WERI-Rb-1 (cell line): ENCODE measurements around the gene MEX3B.
"Not testable (repeated sequence)": the region's sequence is repeated elsewhere in the genome, so short reads cannot be mapped to it uniquely, and the experiment has no call there.

Experiments
- DNase-seq: peaks from one replicate; pipeline ENCODE4 v3.0.0-alpha.2; 2020
- H3K27ac ChIP-seq: fragments of 250-450 bp; sonication (Bioruptor Pico); 2 replicates; pipeline ENCODE4 v1.5.1; 2020; ENCODE audit warnings: mild to moderate bottlenecking, moderate library complexity
- H3K27me3 ChIP-seq: fragments of 250-450 bp; sonication (Bioruptor Pico); 2 replicates; pipeline ENCODE4 v1.5.1; 2021; ENCODE audit warnings: mild to moderate bottlenecking, low read depth, moderate library complexity; ENCODE audit not compliant: insufficient read depth, severe bottlenecking
- H3K36me3 ChIP-seq: fragments of 250-450 bp; sonication (Bioruptor Pico); 2 replicates; pipeline ENCODE4 v1.5.1; 2020; ENCODE audit warnings: mild to moderate bottlenecking, moderate library complexity
- H3K4me3 ChIP-seq: 2 replicates; pipeline ENCODE4 v1.5.1; 2011; ENCODE audit warnings: low read depth, mild to moderate bottlenecking, control low read depth, low read length
- H3K9me3 ChIP-seq: fragments of 250-450 bp; sonication (Bioruptor Pico); 2 replicates; pipeline ENCODE4 v1.5.1; 2021; ENCODE audit warnings: mild to moderate bottlenecking, moderate library complexity; ENCODE audit not compliant: severe bottlenecking
- TF ChIP-seq, protein P1 (sequence below): IDR thresholded peaks from 2 replicates; pipeline ENCODE4 v1.5.1; 2011; ENCODE audit warnings: low read depth, mild to moderate bottlenecking, control low read depth, inconsistent platforms, low read length

Gene MEX3B

GRCh38 chr15:82017656-82018055 lies 28.2 kb downstream of the MEX3B start:
- Histone ChIP-seq H3K27ac (no peak overlapping the region), H3K9me3 (no peaks in the 10 kb centered on the region), H3K27me3 (no peaks in the 10 kb centered on the region), H3K36me3 (no peaks in the 10 kb centered on the region), H3K4me3 (no peak overlapping the region)
- TF ChIP-seq, protein P1, sequence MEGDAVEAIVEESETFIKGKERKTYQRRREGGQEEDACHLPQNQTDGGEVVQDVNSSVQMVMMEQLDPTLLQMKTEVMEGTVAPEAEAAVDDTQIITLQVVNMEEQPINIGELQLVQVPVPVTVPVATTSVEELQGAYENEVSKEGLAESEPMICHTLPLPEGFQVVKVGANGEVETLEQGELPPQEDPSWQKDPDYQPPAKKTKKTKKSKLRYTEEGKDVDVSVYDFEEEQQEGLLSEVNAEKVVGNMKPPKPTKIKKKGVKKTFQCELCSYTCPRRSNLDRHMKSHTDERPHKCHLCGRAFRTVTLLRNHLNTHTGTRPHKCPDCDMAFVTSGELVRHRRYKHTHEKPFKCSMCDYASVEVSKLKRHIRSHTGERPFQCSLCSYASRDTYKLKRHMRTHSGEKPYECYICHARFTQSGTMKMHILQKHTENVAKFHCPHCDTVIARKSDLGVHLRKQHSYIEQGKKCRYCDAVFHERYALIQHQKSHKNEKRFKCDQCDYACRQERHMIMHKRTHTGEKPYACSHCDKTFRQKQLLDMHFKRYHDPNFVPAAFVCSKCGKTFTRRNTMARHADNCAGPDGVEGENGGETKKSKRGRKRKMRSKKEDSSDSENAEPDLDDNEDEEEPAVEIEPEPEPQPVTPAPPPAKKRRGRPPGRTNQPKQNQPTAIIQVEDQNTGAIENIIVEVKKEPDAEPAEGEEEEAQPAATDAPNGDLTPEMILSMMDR: no peak
- DNase-seq: no peak

DNA sequence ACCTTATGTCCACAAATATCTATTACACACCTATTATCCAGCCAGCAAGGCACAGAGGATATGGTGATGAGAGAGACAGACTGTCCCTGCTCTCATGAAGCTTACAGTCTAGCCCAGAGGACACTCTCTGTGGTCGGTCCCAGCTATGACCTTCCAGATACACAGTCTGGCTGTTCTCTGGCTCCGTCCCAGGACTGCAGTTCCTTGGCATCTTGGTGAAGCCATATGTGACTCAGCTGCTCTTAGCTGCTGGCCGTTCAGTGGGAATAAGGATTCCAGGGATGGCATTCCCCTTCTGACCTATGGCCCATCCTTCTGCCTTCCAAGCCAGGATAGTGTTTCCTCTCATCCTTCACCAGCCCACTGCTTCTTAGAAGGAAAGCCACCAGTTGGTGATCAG lies 30.8 kb downstream of the MEX3B start:
- TF ChIP-seq, protein P1: no peak
- H3K27me3 ChIP-seq: no peaks in the 10 kb centered on the region
- no peak overlapping the region for H3K4me3 ChIP-seq
- no peaks in the 10 kb centered on the region for H3K36me3 ChIP-seq
- DNase-seq: no peak
- H3K27ac ChIP-seq: no peak overlapping the region
- H3K9me3 ChIP-seq: peaks cover 6% of the 10 kb centered on the region

DNA sequence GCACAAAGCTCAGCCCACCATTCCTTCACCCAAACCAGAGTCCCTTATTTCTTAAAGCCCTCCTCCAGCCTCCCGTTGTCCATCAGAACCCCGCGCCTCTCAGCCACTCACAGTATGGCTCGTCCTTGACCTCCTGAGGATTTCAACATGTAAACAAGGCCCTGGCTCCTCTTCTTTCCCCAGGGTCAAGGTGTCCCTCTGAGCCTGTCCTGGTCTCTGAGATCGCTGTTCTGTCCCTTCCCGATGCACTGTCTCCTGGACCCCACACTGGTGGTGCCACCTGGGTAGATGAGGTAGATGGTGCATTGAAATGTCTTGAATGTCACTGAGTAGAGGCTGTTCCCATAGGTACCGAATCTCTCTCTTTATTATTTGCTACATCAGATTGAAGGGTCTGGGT lies 32.9 kb downstream of the MEX3B start:
- no peak for DNase-seq
- no peak overlapping the region for H3K27ac ChIP-seq
- no peaks in the 10 kb centered on the region for H3K27me3 ChIP-seq
- peaks cover 6% of the 10 kb centered on the region for H3K9me3 ChIP-seq
- TF ChIP-seq, protein P1: no peak
- H3K4me3 ChIP-seq: no peak overlapping the region
- no peaks in the 10 kb centered on the region for H3K36me3 ChIP-seq

- Histone ChIP-seq H3K27ac (no peak overlapping the region), H3K4me3 (no peak overlapping the region), H3K9me3 (no peaks in the 10 kb centered on the region), H3K36me3 (no peaks in the 10 kb centered on the region), H3K27me3 (no peaks in the 10 kb centered on the region)
- TF ChIP-seq, protein P1: no peak
- DNase-seq: no peak
These were observed 40.6 kb downstream of the MEX3B start for GRCh38 chr15:82005239-82005638.

DNA sequence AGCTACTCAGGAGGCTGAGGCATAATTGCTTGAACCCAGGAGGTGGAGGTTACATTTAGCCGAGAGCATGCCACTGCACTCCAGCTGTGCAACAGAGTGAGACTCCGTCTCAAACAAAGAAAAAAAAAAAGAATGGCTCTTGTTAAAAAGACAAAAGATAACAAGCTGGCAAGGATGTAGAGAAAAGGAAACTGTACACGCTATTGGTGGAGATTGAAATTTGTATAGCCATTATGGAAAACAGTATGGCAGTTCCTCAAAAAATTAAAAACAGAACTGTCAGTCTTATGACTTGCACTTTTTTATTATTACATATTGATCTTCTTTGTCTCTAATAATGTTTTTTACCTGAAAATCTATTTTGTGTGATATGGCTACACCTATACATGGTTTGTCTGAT lies 41.9 kb downstream of the MEX3B start:
- TF ChIP-seq, protein P1: no peak
- Histone ChIP-seq H3K4me3 (no peak overlapping the region), H3K36me3 (no peaks in the 10 kb centered on the region), H3K27ac (no peak overlapping the region), H3K9me3 (no peaks in the 10 kb centered on the region), H3K27me3 (no peaks in the 10 kb centered on the region)
- DNase-seq: no peak

- not testable (repeated sequence) for H3K4me3 ChIP-seq, H3K27ac ChIP-seq, H3K9me3 ChIP-seq, H3K27me3 ChIP-seq, DNase-seq, H3K36me3 ChIP-seq
These were observed 50.7 kb downstream of the MEX3B start for GRCh38 chr15:81995081-81995480.
